Omental fat pad (tissue), 4 donors: Measurements from ENCODE around the gene DCLK2. TPM values are rescaled to one million over a fixed set of nuclear protein-coding genes. Genes with fewer than 3 reads are reported as not detected.

ENCODE experiments used
- ATAC-seq: fragments of 150-250 bp; one replicate; pipeline ENCODE4 v1.9.1; 2016; ENCODE audit warnings: mild to moderate bottlenecking, moderate library complexity; ENCODE audit not compliant: low FRiP score
- DNase-seq: peaks from one replicate; pipeline ENCODE4 v3.0.0-alpha.2; 2019; ENCODE audit warnings: low spot score
- CTCF ChIP-seq, 3 donors: fragments of 450-650 bp; IDR thresholded peaks; one replicate each; pipeline ENCODE4 v1.5.1; 2016 to 2017; ENCODE audit warnings: antibody characterized with exemption in 3 of 3, mild to moderate bottlenecking in 3 of 3, moderate library complexity in 2 of 3
- total RNA-seq, 4 donors: library from RNA; depleted of rRNA; stranded (reverse); fragments of >200 nt; gene quantifications; one replicate each; pipeline ENCODE4 v1.1.0, GENCODE V29; 2016

DCLK2 gene
- total RNA-seq, 4 donors from 2014 or later = 4.9 to 8.8 (median 6.7) TPM

GRCh38 chr4:150039274-150040127, 38.7 kb upstream of the DCLK2 start:
- ATAC-seq (no peak), DNase-seq (no peak)
- no peak for TF ChIP-seq CTCF (IDR thresholded peaks at IDR 0.05)

- DNase-seq (no peak), ATAC-seq (no peak)
- no peak for TF ChIP-seq CTCF (IDR thresholded peaks at IDR 0.05)
Measured at GRCh38 chr4:150044517-150044916, 33.7 kb upstream of the DCLK2 start.

DNA sequence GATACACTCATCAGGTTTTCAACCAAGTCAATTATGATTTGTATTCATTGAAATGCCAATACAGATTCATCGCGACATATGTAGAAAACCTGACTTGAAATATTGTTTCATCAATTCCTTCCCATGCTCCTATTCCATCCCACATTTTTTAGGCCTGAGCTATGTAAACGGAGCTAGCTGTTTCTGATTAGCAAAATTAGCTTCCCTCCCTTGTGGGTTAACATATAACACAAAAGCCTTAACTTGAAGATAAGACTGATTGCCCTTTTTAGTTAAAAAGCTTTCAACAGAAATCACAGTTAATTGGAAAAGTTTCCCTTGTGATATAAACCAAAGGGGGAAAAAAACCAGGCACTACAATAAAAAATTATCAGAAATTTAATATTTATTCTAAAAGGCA, 32.8 kb upstream of the DCLK2 start:
- DNase-seq (no peak), ATAC-seq (no peak)
- TF ChIP-seq CTCF (IDR thresholded peaks at IDR 0.05) = no peak

DNA sequence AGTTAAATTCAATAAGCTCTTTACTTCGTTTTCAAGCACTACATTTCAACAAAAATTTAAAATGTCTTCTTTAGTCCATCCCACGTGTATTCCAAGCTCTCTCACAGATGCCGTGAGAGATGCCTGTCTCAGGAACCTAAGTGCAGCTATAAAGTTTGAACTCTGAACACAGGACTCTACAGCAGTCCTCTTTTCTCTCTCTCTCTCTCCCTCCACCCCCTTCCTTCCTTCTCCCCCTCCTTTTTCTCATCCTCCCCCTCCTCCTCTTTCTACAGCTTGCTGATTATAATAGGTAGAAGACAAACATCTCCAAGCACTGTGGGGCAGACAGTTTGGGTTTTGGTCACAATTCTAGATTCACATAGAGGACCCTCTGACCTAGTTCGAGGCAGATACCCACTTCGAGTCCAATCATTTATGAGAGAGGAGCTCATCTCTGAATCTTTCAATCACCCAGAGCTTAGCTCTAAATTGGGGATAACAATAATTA, 31.5 kb upstream of the DCLK2 start:
- no peak for TF ChIP-seq CTCF (IDR thresholded peaks at IDR 0.05)
- ATAC-seq = no peak

DNA sequence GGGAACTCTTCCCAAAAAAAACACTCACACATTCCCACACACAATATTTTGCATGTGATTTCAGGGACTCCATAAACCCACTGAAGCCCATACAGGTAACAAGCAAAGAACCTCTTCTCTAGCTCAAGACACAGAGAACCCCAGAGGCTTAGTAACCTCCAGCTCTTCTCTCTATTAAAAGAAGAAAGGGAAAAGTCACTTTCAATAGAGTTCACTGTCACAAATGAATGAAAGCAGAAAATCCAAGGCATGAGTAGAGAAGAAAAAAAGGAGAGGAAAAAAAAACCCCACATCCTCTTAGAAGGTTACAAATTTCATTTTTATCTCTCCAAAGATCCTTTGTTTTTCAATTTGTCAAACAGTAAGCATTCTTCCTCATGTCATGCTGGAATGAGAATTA, 30.7 kb upstream of the DCLK2 start:
- ATAC-seq = no peak
- no peak for TF ChIP-seq CTCF (IDR thresholded peaks at IDR 0.05)
- DNase-seq = no peak

More for the DNA sequence above, 31.5 kb upstream of the DCLK2 start:
- DNase-seq = no peak

DNA sequence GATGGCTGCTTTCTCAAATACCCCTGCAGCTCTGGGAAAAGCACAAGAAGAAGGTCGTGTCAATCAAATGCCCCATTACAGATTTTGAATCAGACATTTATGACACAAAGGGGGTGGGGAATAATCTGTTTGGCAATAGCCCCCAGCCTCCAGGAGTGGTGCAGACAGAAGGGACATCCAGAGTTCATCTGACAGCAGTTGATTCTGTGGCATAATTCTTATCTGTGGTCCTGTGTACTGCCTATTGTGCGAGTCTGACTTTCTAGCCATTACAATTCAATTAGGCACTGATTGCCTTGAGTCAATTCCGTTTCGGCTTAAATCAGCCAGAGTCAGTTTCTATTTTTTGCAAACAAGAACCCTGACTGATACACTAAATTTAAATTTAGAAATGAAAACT, 28.6 kb upstream of the DCLK2 start:
- TF ChIP-seq CTCF (IDR thresholded peaks at IDR 0.05) = no peak
- ATAC-seq (no peak), DNase-seq (no peak)

GRCh38 chr4:150050566-150050965, 27.7 kb upstream of the DCLK2 start:
- no peak for DNase-seq
- no peak for ATAC-seq
- no peak for TF ChIP-seq CTCF (IDR thresholded peaks at IDR 0.05)
